ES-I3 (cell line): ENCODE measurements around the gene SMIM10L2A.
"Not testable (repeated sequence)": the region's sequence is repeated elsewhere in the genome, so short reads cannot be mapped to it uniquely, and the experiment has no call there.

Experiments used
- H3K36me3 ChIP-seq: 2 replicates; pipeline ENCODE4 v1.6.1; 2013; ENCODE audit warnings: mild to moderate bottlenecking, low read length, control low read depth, moderate library complexity; ENCODE audit not compliant: insufficient read depth
- H3K4me1 ChIP-seq: 2 replicates; pipeline ENCODE4 v1.6.1; 2013; ENCODE audit warnings: mild to moderate bottlenecking, control low read depth, low read length; ENCODE audit not compliant: insufficient read depth
- H3K9ac ChIP-seq: 2 replicates; pipeline ENCODE4 v1.6.1; 2013; ENCODE audit warnings: low read depth, mild to moderate bottlenecking, low read length, moderate library complexity
- H3K9me3 ChIP-seq: 2 replicates; pipeline ENCODE4 v1.6.1; 2013; ENCODE audit warnings: mild to moderate bottlenecking, low read length, moderate library complexity; ENCODE audit not compliant: control insufficient read depth, insufficient read depth

SMIM10L2A gene

GRCh38 chrX:135461756-135462155 lies 40.0 kb downstream of the SMIM10L2A start:
- not testable (repeated sequence) for H3K36me3 ChIP-seq, H3K9me3 ChIP-seq, H3K4me1 ChIP-seq, H3K9ac ChIP-seq

- Histone ChIP-seq H3K4me1 (peaks cover 7% of the 10 kb centered on the region), H3K9ac (no peak overlapping the region), H3K9me3 (no peaks in the 10 kb centered on the region), H3K36me3 (no peaks in the 10 kb centered on the region)
Measured at GRCh38 chrX:135463937-135464336, 42.2 kb downstream of the SMIM10L2A start.

GRCh38 chrX:135476378-135476777 lies 54.6 kb downstream of the SMIM10L2A start:
- H3K36me3 ChIP-seq = no peaks in the 10 kb centered on the region

GRCh38 chrX:135477576-135477975 lies 55.8 kb downstream of the SMIM10L2A start:
- no peaks in the 10 kb centered on the region for H3K4me1 ChIP-seq
- H3K9ac ChIP-seq = no peak overlapping the region
- no peaks in the 10 kb centered on the region for H3K9me3 ChIP-seq
- no peaks in the 10 kb centered on the region for H3K36me3 ChIP-seq

More at GRCh38 chrX:135476378-135476777, 54.6 kb downstream of the SMIM10L2A start:
- H3K9me3 ChIP-seq = no peaks in the 10 kb centered on the region
- H3K4me1 ChIP-seq = no peaks in the 10 kb centered on the region
- H3K9ac ChIP-seq = no peak overlapping the region
